GM12878 (cell line): ENCODE data around the gene CLEC5A.
"Not testable (repeated sequence)": the region's sequence is repeated elsewhere in the genome, so short reads cannot be mapped to it uniquely, and the experiment has no call there.

Experiments used
- CHD2 ChIP-seq: IDR thresholded peaks from 2 replicates; pipeline ENCODE4 v1.6.1; 2011; ENCODE audit warnings: low read depth, low read length, improper control_type of control experiment, borderline replicate concordance
- CTCF ChIP-seq, 3 experiments: IDR thresholded peaks in 2 of 3; conservative IDR thresholded peaks in 1 of 3; 2 replicates each; pipeline ENCODE4 v1.5.1; 2011; ENCODE audit warnings: low read depth in 3 of 3, low read length in 3 of 3, mild to moderate bottlenecking in 3 of 3, control low read depth in 2 of 3, moderate library complexity in 2 of 3, inconsistent platforms in 1 of 3, mixed read lengths in 1 of 3; ENCODE audit not compliant: control insufficient read depth in 2 of 3, insufficient read depth in 1 of 3; ENCODE audit errors: extremely low read depth in 1 of 3
- EGR1 ChIP-seq, 2 experiments: IDR thresholded peaks; 1 replicate in 1 of 2; 2 replicates in 1 of 2; pipeline ENCODE4 v1.6.1; 2011 to 2012; ENCODE audit warnings: low read depth in 2 of 2, low read length in 2 of 2, borderline replicate concordance in 1 of 2, mild to moderate bottlenecking in 1 of 2, moderate library complexity in 1 of 2
- EZH2 ChIP-seq: IDR thresholded peaks from 2 replicates; pipeline ENCODE4 v1.6.1; 2012; ENCODE audit warnings: low read depth, mild to moderate bottlenecking, control low read depth, inconsistent platforms, low read length, borderline replicate concordance; ENCODE audit not compliant: control insufficient read depth
- POLR2A ChIP-seq: IDR thresholded peaks from 2 replicates; pipeline ENCODE4 v1.6.1; 2011; ENCODE audit warnings: low read depth, mild to moderate bottlenecking, low read length
- RELB ChIP-seq: fragments of 450-650 bp; IDR thresholded peaks from 2 replicates; pipeline ENCODE4 v1.6.1; 2017; ENCODE audit warnings: low read depth, mild to moderate bottlenecking, moderate library complexity
- SP1 ChIP-seq: IDR thresholded peaks from one replicate; pipeline ENCODE4 v1.6.1; 2011; ENCODE audit warnings: low read depth, low read length
- TF ChIP-seq, protein P1 (sequence below): fragments of 450-650 bp; formaldehyde crosslinking; IDR thresholded peaks from 2 replicates; pipeline ENCODE4 v1.5.0; 2022; ENCODE audit warnings: mild to moderate bottlenecking, missing genetic modification characterization

GRCh38 chr7:141899366-141899765, 47.4 kb downstream of the CLEC5A start:
- not testable (repeated sequence) for TF ChIP-seq CTCF (IDR thresholded peaks at IDR 0.05 in 2 of 3, conservative IDR thresholded peaks at IDR 0.05 in 1 of 3; ENCODE audit: control insufficient read depth in 2 of 3, extremely low read depth in 1 of 3, insufficient read depth in 1 of 3, low read depth in 3 of 3, low read length in 3 of 3); SP1; POLR2A; EZH2; CHD2; RELB; EGR1 (IDR thresholded peaks at IDR 0.05; ENCODE audit: borderline replicate concordance in 1 of 2, low read depth in 2 of 2, low read length in 2 of 2)
- TF ChIP-seq, protein P1, sequence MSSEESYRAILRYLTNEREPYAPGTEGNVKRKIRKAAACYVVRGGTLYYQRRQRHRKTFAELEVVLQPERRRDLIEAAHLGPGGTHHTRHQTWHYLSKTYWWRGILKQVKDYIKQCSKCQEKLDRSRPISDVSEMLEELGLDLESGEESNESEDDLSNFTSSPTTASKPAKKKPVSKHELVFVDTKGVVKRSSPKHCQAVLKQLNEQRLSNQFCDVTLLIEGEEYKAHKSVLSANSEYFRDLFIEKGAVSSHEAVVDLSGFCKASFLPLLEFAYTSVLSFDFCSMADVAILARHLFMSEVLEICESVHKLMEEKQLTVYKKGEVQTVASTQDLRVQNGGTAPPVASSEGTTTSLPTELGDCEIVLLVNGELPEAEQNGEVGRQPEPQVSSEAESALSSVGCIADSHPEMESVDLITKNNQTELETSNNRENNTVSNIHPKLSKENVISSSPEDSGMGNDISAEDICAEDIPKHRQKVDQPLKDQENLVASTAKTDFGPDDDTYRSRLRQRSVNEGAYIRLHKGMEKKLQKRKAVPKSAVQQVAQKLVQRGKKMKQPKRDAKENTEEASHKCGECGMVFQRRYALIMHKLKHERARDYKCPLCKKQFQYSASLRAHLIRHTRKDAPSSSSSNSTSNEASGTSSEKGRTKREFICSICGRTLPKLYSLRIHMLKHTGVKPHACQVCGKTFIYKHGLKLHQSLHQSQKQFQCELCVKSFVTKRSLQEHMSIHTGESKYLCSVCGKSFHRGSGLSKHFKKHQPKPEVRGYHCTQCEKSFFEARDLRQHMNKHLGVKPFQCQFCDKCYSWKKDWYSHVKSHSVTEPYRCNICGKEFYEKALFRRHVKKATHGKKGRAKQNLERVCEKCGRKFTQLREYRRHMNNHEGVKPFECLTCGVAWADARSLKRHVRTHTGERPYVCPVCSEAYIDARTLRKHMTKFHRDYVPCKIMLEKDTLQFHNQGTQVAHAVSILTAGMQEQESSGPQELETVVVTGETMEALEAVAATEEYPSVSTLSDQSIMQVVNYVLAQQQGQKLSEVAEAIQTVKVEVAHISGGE (CRISPR knock-in tag): not testable (repeated sequence)
